Measurements from ENCODE around the gene DNAH2. TPM values are rescaled to one million over a fixed set of nuclear protein-coding genes. Genes with fewer than 3 reads are reported as not detected.

DNAH2 gene
- total RNA-seq, 1 donor from 2014 or later: 0.26 TPM

DNA sequence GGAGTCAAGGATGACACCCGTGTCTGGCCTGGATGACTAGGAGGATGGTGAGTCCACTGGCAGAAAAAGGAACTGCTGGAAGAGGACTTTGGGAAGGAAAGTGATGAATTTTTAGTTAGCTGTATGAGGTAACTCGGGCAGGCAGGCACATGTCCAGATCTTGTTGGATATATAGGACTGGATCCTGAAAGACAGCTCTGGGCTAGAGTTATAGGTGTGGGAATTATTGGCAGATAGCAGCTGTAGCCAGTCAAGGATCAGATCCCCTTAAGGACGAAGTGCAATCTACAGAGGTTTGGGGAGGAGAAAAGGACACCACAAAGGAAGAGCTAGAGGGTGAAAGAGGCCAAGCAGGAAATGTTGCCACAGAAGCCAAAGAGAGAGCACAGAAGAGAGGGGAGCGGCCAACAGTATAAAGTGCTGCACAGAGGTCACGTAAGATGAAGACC, 150.4 kb downstream of the DNAH2 start:
- Histone ChIP-seq H3K27me3 (ENCODE audit: control insufficient read depth, insufficient read depth, low read length) (no peaks in the 10 kb centered on the region), H3K36me3 (ENCODE audit: control insufficient read depth, insufficient read depth, low read length) (no peaks in the 10 kb centered on the region), H3K4me3 (ENCODE audit: low read depth, low read length) (no peak overlapping the region)
- no peak for TF ChIP-seq CTCF (IDR thresholded peaks at IDR 0.05; ENCODE audit: insufficient read depth, low read length, severe bottlenecking)
- DNase-seq (ENCODE audit: low read depth) (peak; percentile 90), FAIRE-seq (no peak)

- DNase-seq (ENCODE audit: low read depth): no peak
- no peaks in the 10 kb centered on the region for H3K36me3 ChIP-seq (ENCODE audit: control insufficient read depth, insufficient read depth, low read length)
- no peak overlapping the region for H3K4me3 ChIP-seq (ENCODE audit: low read depth, low read length)
- H3K27me3 ChIP-seq (ENCODE audit: control insufficient read depth, insufficient read depth, low read length): no peaks in the 10 kb centered on the region
- no peak for FAIRE-seq
- TF ChIP-seq CTCF (IDR thresholded peaks at IDR 0.05; ENCODE audit: insufficient read depth, low read length, severe bottlenecking): no peak
These were observed 155.5 kb downstream of the DNAH2 start for GRCh38 chr17:7873051-7873450.

DNA sequence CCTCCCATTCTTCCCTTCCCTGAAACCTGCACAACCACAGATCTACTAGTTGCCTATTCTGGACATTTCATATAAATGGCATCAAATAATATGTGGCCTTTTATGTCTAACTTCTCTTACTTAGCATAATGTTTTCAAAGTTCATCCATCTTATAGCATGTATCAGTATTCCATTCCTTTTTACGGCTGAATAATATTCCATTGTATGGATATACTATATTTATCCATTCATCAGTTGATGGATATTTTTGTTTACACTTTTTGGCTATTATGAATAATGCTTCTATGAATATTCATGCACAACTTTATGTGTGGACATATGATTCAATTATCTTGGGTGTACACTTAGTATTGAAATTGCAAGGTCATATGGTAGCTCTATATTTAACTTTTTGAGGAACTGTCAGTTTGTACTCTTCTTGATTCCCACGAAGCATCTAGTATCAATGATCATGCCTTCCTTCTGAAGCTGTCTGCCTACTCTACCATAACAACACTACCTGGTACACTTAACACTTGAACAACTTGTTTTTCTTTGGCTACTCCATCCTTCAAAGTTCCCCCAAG, 158.3 kb downstream of the DNAH2 start:
- Histone ChIP-seq H3K4me3 (ENCODE audit: low read depth, low read length) (no peak overlapping the region), H3K36me3 (ENCODE audit: control insufficient read depth, insufficient read depth, low read length) (peaks cover 1% of the 10 kb centered on the region), H3K27me3 (ENCODE audit: control insufficient read depth, insufficient read depth, low read length) (no peaks in the 10 kb centered on the region)
- FAIRE-seq: no peak
- TF ChIP-seq CTCF (IDR thresholded peaks at IDR 0.05; ENCODE audit: insufficient read depth, low read length, severe bottlenecking): no peak
- DNase-seq (ENCODE audit: low read depth): no peak

DNA sequence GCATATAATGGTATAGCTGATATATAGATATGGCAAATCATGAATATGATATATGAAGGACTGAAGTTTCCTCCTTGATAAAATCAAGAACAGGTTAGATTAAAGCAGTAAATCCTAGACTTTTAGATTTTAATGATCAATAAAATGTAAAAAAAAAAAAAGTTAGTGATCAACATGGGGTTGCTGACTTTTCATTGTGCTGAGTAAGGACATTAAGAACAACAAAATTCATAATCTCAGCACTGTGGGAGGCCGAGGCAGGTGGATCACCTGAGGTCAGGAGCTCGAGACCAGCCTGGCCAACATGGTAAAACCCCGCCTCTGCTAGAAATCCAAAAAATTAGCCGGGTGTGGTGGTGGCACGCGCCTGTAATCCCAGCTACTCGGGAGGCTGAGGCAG, 160.7 kb downstream of the DNAH2 start:
- DNase-seq (ENCODE audit: low read depth) (no peak), FAIRE-seq (no peak)
- H3K4me3 ChIP-seq (ENCODE audit: low read depth, low read length): no peak overlapping the region
- TF ChIP-seq CTCF (IDR thresholded peaks at IDR 0.05; ENCODE audit: insufficient read depth, low read length, severe bottlenecking): no peak
- peaks cover 1% of the 10 kb centered on the region for H3K36me3 ChIP-seq (ENCODE audit: control insufficient read depth, insufficient read depth, low read length)
- H3K27me3 ChIP-seq (ENCODE audit: control insufficient read depth, insufficient read depth, low read length): no peaks in the 10 kb centered on the region

GRCh38 chr17:7880076-7880868, 162.7 kb downstream of the DNAH2 start:
- Histone ChIP-seq H3K4me3 (ENCODE audit: low read depth, low read length) (no peak overlapping the region), H3K36me3 (ENCODE audit: control insufficient read depth, insufficient read depth, low read length) (peaks cover 1% of the 10 kb centered on the region), H3K27me3 (ENCODE audit: control insufficient read depth, insufficient read depth, low read length) (no peaks in the 10 kb centered on the region)
- no peak for TF ChIP-seq CTCF (IDR thresholded peaks at IDR 0.05; ENCODE audit: insufficient read depth, low read length, severe bottlenecking)
- FAIRE-seq (no peak), DNase-seq (ENCODE audit: low read depth) (no peak)
